K562 (cell line): ENCODE measurements around the gene PDE9A. TPM values are rescaled to one million over a fixed set of nuclear protein-coding genes. Genes with fewer than 3 reads are reported as not detected.

ENCODE experiments used
- ATAC-seq: fragments of 200-7000 bp; cut with Tn5 transposase; 3 replicates; pipeline ENCODE4 v1.9.1; 2020; ENCODE audit warnings: moderate library complexity
- BruUV-seq: library from RNA; stranded (reverse); fragments of 400-500 nt; replicated peaks from 2 replicates; lab custom pipeline; 2021; lab: Mats Ljungman, UMichigan
- CTCF ChIA-PET: fragments of 300-600 bp; formaldehyde crosslinking; extraction: SDS; loops from one replicate; lab custom pipeline; 2021; ENCODE audit warnings: low intra/inter-chr PET ratio; lab: Yijun Ruan, JAX
- POLR2A ChIA-PET: fragments of 300-600, 350-650 bp; sonication (Branson Sonifier 250); formaldehyde crosslinking; extraction: SDS; loops from one replicate; lab custom pipeline; 2021; ENCODE audit warnings: antibody characterized with exemption, inconsistent platforms; lab: Yijun Ruan, JAX
- DNase-seq, 4 experiments: peaks; one replicate each; pipeline versions ENCODE4 v3.0.0 to v3.0.0-alpha.2; 2011 to 2018; ENCODE audit warnings: low spot score in 3 of 4, mixed read lengths in 3 of 4; ENCODE audit errors: extremely low read depth in 1 of 4
- FAIRE-seq: peaks from 2 replicates; lab custom pipeline; 2011; peaks lifted over from hg19 to GRCh38; lab: Jason Lieb, UNC
- H2AFZ ChIP-seq: 2 replicates; pipeline ENCODE4 v1.6.0; 2011; ENCODE audit warnings: low read depth, low read length, control low read depth, inconsistent platforms
- H3K27ac ChIP-seq: fragments of 200-600 bp; 3 replicates; pipeline ENCODE4 v1.8.0; 2011; ENCODE audit warnings: low read depth, mild to moderate bottlenecking, control low read depth, inconsistent platforms, low read length, moderate library complexity, mixed read lengths; ENCODE audit errors: extremely low read depth
- H3K27me3 ChIP-seq, 2 experiments: fragments of 300-600 bp in 1 of 2; 2 replicates in 1 of 2; 3 replicates in 1 of 2; pipeline versions ENCODE4 v1.6.0 to v1.8.0; 2011; ENCODE audit warnings: inconsistent platforms in 2 of 2, low read length in 2 of 2, mild to moderate bottlenecking in 1 of 2, mixed read lengths in 1 of 2, moderate library complexity in 1 of 2; ENCODE audit not compliant: control insufficient read depth in 2 of 2, insufficient read depth in 2 of 2
- H3K36me3 ChIP-seq: fragments of 300-600 bp; 3 replicates; pipeline ENCODE4 v1.8.0; 2011; ENCODE audit warnings: mild to moderate bottlenecking, low read length, inconsistent platforms; ENCODE audit not compliant: control insufficient read depth, insufficient read depth
- H3K4me1 ChIP-seq, 2 experiments: fragments of 200-600 bp in 1 of 2; replicated peaks in 1 of 2; 2 replicates in 1 of 2; 3 replicates in 1 of 2; pipeline versions ENCODE4 v1.5.1 to v1.8.0; 2011; ENCODE audit warnings: inconsistent platforms in 2 of 2, low read length in 2 of 2, mild to moderate bottlenecking in 1 of 2, mixed read lengths in 1 of 2, moderate library complexity in 1 of 2; ENCODE audit not compliant: control insufficient read depth in 2 of 2, insufficient read depth in 2 of 2
- H3K4me2 ChIP-seq: 2 replicates; pipeline ENCODE4 v1.6.1; 2011; ENCODE audit warnings: low read length, control low read depth, inconsistent platforms, mixed read lengths; ENCODE audit not compliant: insufficient read depth
- H3K4me3 ChIP-seq: fragments of 200-600 bp; sonication (generic), shearing (Covaris generic); 2 replicates; pipeline ENCODE4 v1.5.1; 2016; ENCODE audit warnings: control low read depth, inconsistent platforms
- H3K79me2 ChIP-seq: fragments of 200-600 bp; 3 replicates; pipeline ENCODE4 v1.8.0; 2011; ENCODE audit warnings: low read length, inconsistent platforms; ENCODE audit not compliant: control insufficient read depth, insufficient read depth
- H3K9ac ChIP-seq, 2 experiments: 2 replicates each; pipeline versions ENCODE4 v1.6.0 to v1.6.1; 2011; ENCODE audit warnings: low read depth in 2 of 2, low read length in 2 of 2, control low read depth in 1 of 2, inconsistent platforms in 1 of 2, mild to moderate bottlenecking in 1 of 2, mixed read lengths in 1 of 2; ENCODE audit not compliant: insufficient read depth in 1 of 2
- H3K9me1 ChIP-seq: one replicate; pipeline ENCODE4 v1.6.0; 2011; ENCODE audit warnings: inconsistent platforms, mild to moderate bottlenecking, low read length, moderate library complexity; ENCODE audit not compliant: control insufficient read depth, insufficient read depth
- H3K9me3 ChIP-seq: replicated peaks from 2 replicates; pipeline ENCODE4 v1.5.1; 2011; ENCODE audit warnings: low read depth, low read length, inconsistent platforms; ENCODE audit not compliant: control insufficient read depth, insufficient read depth
- H4K20me1 ChIP-seq: replicated peaks from 2 replicates; pipeline ENCODE4 v1.6.1; 2011; ENCODE audit warnings: low read length, inconsistent platforms, mixed read lengths; ENCODE audit not compliant: control insufficient read depth, insufficient read depth
- ATF1 ChIP-seq, 2 experiments: fragments of 450-650 bp in 1 of 2; IDR thresholded peaks; 2 replicates each; pipeline ENCODE4 v1.6.1; 2016; ENCODE audit warnings: missing compliant biosample characterization in 1 of 2, missing genetic modification characterization in 1 of 2
- CBFA2T3 ChIP-seq: fragments of 450-650 bp; IDR thresholded peaks from 2 replicates; pipeline ENCODE4 v1.6.1; 2017
- CEBPB ChIP-seq: fragments of 450-650 bp; IDR thresholded peaks from 2 replicates; pipeline ENCODE4 v1.6.1; 2016; ENCODE audit warnings: missing genetic modification characterization, missing compliant biosample characterization
- CREBBP ChIP-seq: IDR thresholded peaks from one replicate; pipeline ENCODE4 v1.6.1; 2012; ENCODE audit warnings: low read depth, mild to moderate bottlenecking, control low read depth, inconsistent platforms, low read length
- CXXC5 ChIP-seq: fragments of 250-450 bp; sonication (Bioruptor Pico); IDR thresholded peaks from 2 replicates; pipeline ENCODE4 v1.8.0; 2022; ENCODE audit warnings: inconsistent platforms, mild to moderate bottlenecking, moderate library complexity
- FOSL1 ChIP-seq: fragments of 200-800 bp; sonication (Bioruptor generic); conservative IDR thresholded peaks from 2 replicates; pipeline ENCODE4 v1.6.1; 2016; ENCODE audit warnings: missing genetic modification characterization, missing compliant biosample characterization
- NCOA4 ChIP-seq: fragments of 450-650 bp; IDR thresholded peaks from 2 replicates; pipeline ENCODE4 v1.6.1; 2018; ENCODE audit warnings: mild to moderate bottlenecking; ENCODE audit not compliant: partially characterized antibody
- OTX1 ChIP-seq: fragments of 450-650 bp; formaldehyde crosslinking; IDR thresholded peaks from 2 replicates; pipeline ENCODE4 v1.4.0; 2022; ENCODE audit warnings: mild to moderate bottlenecking
- RNF2 ChIP-seq: sonication (generic); IDR thresholded peaks from 2 replicates; pipeline ENCODE4 v1.6.1; 2016
- TCF3 ChIP-seq: sonication (generic); formaldehyde crosslinking; IDR thresholded peaks from 2 replicates; pipeline ENCODE4 v1.4.0; 2020; ENCODE audit warnings: mild to moderate bottlenecking, missing genetic modification reagents
- WGBS: fragments of 100-300 bp; shearing (Covaris generic); methylation state at CpG from one replicate; pipeline ENCODE4 v1.1.6; 2016; ENCODE audit warnings: low coverage, mixed read lengths; ENCODE audit not compliant: insufficient coverage; ENCODE audit errors: missing lambda C conversion rate; 5-methylcytosine and 5-hydroxymethylcytosine counted together
- in situ Hi-C: fragments of 300-500 bp; cut with MboI; formaldehyde crosslinking; loops from 4 replicates; pipeline ENCODE4 v1.15.0; 2018; ENCODE audit warnings: inconsistent platforms, mixed read lengths
- intact Hi-C: fragments of 100-400 bp; cut with micrococcal nuclease; formaldehyde crosslinking; loops from 2 replicates; pipeline ENCODE4 v1.14.2; 2022
- polyA plus RNA-seq, 8 experiments: library from polyadenylated mRNA; depleted of rRNA in 4 of 8; stranded (reverse) in 5 of 8; unstranded in 3 of 8; fragments of >200 nt; fragmentation: Nextera tagmentation in 2 of 8; fragmentation: Illumina TruSeq in 1 of 8; extraction: Ambion mirVana in 2 of 8; extraction: Trizol in 1 of 8; gene quantifications; 2 replicates each; pipeline versions ENCODE4 v1.2.1 to v1.2.3, GENCODE V29; 2011 to 2014; ENCODE audit warnings: inconsistent platforms in 1 of 8, missing spikeins in 1 of 8
- total RNA-seq, 7 experiments: library from RNA; depleted of rRNA in 6 of 7; stranded (reverse); fragments of >200 nt in 6 of 7; fragmentation: Illumina TruSeq in 2 of 7; extraction: Trizol in 2 of 7; gene quantifications; 2 replicates each; pipeline versions ENCODE4 v1.2.1 to v1.2.3, GENCODE V29; 2011 to 2021; ENCODE audit warnings: low replicate concordance in 1 of 7
- TF ChIP-seq, protein P1 (sequence below), 2 experiments: IDR thresholded peaks; 2 replicates each; pipeline ENCODE4 v1.6.1; 2012; ENCODE audit warnings: improper control_type of control experiment in 2 of 2, low read depth in 2 of 2, low read length in 2 of 2, borderline replicate concordance in 1 of 2
- TF ChIP-seq, protein P2 (sequence below), 2 experiments: fragments of 450-650 bp in 1 of 2; sonication (generic) in 1 of 2; formaldehyde crosslinking in 1 of 2; IDR thresholded peaks in 1 of 2; conservative IDR thresholded peaks in 1 of 2; 2 replicates each; pipeline versions ENCODE4 v1.6.1 to v1.8.1; 2016 to 2023; ENCODE audit warnings: mild to moderate bottlenecking in 2 of 2, moderate library complexity in 2 of 2, inconsistent platforms in 1 of 2, missing genetic modification reagents in 1 of 2
- TF ChIP-seq, protein P3 (sequence below): sonication (generic); formaldehyde crosslinking; IDR thresholded peaks from 2 replicates; pipeline ENCODE4 v1.8.0; 2022; ENCODE audit warnings: missing genetic modification reagents, mild to moderate bottlenecking, moderate library complexity, borderline replicate concordance

Gene PDE9A
- total and polyA plus RNA-seq, 9 of the 15 experiments (the other 6 are each of a cell fraction or from before 2014, with no cell fraction given): 0.07 to 0.27 TPM; not detected in 7

DNA sequence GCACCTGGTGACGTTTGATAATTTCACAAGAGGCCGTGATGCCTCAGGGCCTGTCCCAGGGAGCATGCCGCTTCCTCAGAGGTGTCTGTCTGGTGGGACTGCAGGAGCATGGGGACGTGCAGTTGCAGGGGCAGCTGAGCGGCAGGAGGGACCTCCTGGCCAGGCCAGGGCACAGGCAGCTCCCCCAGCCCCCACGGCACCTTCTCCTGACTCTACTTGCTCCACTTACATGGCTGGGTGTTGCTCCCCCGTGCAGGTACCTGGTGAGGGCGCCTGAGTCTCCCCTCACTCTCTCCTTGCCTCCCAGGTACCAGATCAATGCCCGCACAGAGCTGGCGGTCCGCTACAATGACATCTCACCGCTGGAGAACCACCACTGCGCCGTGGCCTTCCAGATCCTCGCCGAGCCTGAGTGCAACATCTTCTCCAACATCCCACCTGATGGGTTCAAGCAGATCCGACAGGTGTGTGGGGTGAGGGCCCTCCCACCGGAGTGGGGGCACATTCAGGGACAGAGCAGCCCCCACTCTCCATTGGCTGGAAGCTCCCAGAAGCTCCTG lies 108.4 kb downstream of the PDE9A start (continued):
- TF ChIP-seq NCOA4: no peak
- no peak for TF ChIP-seq OTX1 (CRISPR knock-in tag)
- no peak for TF ChIP-seq CXXC5 (CRISPR knock-in tag)
- TF ChIP-seq, all 486 proteins: peak for 0

DNA sequence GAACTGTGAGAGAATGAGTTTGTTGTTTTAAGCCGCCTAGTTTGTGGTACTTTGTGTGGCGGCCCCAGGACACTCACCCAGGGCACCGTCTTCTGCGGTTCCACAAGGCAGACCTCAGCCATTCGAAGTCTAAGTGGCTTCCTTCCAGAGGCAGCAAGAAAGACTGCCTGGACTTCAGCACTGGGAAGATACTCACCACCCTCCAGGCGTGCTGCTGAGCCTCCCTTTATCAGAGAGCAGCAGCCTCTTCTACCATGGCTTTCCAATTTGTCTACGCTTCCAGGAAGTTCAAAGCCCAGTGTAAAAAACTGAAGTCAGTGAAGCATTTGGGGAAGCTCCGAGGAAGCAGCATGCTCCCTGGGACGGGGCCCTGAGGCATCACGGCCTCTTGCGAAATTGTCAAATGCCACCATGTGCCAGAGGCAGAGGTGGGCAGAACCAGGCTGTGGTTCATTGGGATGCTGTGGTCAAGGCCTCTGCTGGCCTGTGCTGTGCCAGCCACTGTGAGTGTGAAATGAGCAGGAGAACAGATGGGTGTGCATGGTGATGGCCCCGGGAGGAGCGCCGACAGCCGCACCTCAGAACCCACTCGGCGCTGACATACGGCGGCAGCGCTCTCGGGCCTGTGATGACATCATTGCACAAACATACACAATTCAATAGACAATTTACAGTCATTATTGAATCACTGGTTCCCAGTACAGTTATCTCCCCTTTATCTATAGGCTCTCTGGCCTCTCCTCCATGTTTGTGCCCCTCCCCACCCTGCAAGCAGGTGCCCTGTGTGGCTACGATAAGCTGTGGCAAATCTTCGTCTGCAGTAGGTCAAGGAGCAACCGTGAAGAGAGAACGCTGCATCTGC lies 110.4 kb downstream of the PDE9A start:
- peak in 1 of 4 experiments; percentile 34 for DNase-seq
- Histone ChIP-seq H3K9me1 (no peaks in the 10 kb centered on the region), H3K79me2 (no peaks in the 10 kb centered on the region), H3K4me1 (peaks cover 0 to 20% of the 10 kb centered on the region in 2 experiments; a peak in 3 of 5 replicates), H3K36me3 (no peaks in the 10 kb centered on the region), H3K9ac (no peak overlapping the region), H2AFZ (no peak overlapping the region), H4K20me1 (peaks cover 23% of the 10 kb centered on the region), H3K4me3 (no peak overlapping the region), H3K27me3 (peaks cover 68 to 91% of the 10 kb centered on the region in 2 experiments), H3K9me3 (no peaks in the 10 kb centered on the region), H3K4me2 (no peak overlapping the region), H3K27ac (no peak overlapping the region)
- WGBS: 2% methylated on average over 25 of the region's 25 CpGs
- in situ Hi-C loops (no loop called here), intact Hi-C loops (no loop called here)
- no TSS peak for BruUV-seq
- ChIA-PET POLR2A (interaction anchor here (0.7 kb wide), 1 partner anchor 170 kb away, joined by 4 read pairs; no protein-coding TSS in a partner anchor), CTCF (no interaction called here)
- peak; percentile 55; the same call in 2 of the 3 replicates for ATAC-seq
- peak; percentile 54 for FAIRE-seq
- TF ChIP-seq RNF2: no peak
- TF ChIP-seq FOSL1 (tag): 0 out of 2 replicates have a peak, but pooled peaks have one; percentile 37
- TF ChIP-seq, protein P1, sequence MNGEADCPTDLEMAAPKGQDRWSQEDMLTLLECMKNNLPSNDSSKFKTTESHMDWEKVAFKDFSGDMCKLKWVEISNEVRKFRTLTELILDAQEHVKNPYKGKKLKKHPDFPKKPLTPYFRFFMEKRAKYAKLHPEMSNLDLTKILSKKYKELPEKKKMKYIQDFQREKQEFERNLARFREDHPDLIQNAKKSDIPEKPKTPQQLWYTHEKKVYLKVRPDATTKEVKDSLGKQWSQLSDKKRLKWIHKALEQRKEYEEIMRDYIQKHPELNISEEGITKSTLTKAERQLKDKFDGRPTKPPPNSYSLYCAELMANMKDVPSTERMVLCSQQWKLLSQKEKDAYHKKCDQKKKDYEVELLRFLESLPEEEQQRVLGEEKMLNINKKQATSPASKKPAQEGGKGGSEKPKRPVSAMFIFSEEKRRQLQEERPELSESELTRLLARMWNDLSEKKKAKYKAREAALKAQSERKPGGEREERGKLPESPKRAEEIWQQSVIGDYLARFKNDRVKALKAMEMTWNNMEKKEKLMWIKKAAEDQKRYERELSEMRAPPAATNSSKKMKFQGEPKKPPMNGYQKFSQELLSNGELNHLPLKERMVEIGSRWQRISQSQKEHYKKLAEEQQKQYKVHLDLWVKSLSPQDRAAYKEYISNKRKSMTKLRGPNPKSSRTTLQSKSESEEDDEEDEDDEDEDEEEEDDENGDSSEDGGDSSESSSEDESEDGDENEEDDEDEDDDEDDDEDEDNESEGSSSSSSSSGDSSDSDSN (IDR thresholded peaks at IDR 0.05; ENCODE audit: borderline replicate concordance in 1 of 2, low read depth in 2 of 2, low read length in 2 of 2): peak in 1 of 2 experiments; percentile 65; a peak in 1 of 4 replicates
- TF ChIP-seq TCF3 (CRISPR knock-in tag): peak; percentile 44
- TF ChIP-seq CBFA2T3: peak; percentile 30; the same call in 1 of the 2 replicates
- TF ChIP-seq, protein P2, sequence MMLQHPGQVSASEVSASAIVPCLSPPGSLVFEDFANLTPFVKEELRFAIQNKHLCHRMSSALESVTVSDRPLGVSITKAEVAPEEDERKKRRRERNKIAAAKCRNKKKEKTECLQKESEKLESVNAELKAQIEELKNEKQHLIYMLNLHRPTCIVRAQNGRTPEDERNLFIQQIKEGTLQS (IDR thresholded peaks at IDR 0.05): peak; percentile 76
- TF ChIP-seq, protein P2 (CRISPR knock-in tag; conservative IDR thresholded peaks at IDR 0.05): no peak
- no peak for TF ChIP-seq ATF1 (CRISPR knock-in tag; IDR thresholded peaks at IDR 0.05)
- peak; percentile 38 for TF ChIP-seq ATF1 (tag; IDR thresholded peaks at IDR 0.05)
- TF ChIP-seq, protein P3, sequence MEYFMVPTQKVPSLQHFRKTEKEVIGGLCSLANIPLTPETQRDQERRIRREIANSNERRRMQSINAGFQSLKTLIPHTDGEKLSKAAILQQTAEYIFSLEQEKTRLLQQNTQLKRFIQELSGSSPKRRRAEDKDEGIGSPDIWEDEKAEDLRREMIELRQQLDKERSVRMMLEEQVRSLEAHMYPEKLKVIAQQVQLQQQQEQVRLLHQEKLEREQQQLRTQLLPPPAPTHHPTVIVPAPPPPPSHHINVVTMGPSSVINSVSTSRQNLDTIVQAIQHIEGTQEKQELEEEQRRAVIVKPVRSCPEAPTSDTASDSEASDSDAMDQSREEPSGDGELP (CRISPR knock-in tag): no peak
- peak; percentile 42 for TF ChIP-seq CEBPB (tag)
- TF ChIP-seq CREBBP: no peak
